Stimulated activated naive CD8-positive, alpha-beta T cell treated with anti-CD3 and anti-CD28 coated beads, Interleukin-15, Interleukin-2, amounts not matched to agents 100 ng/mL and 50 ng/mL, for 24 hours (primary cell): Measurements from ENCODE around the gene TSEN2.
A peak's percentile ranks its signal among the peaks of the same experiment; 100 is the strongest.

Experiments
- H3K27ac Mint-ChIP-seq: one replicate; pipeline ENCODE4 v1.8.0; 2021; ENCODE audit warnings: mild to moderate bottlenecking, mixed read lengths
- H3K27me3 Mint-ChIP-seq: one replicate; pipeline ENCODE4 v1.8.0; 2021; ENCODE audit warnings: mixed read lengths
- H3K36me3 Mint-ChIP-seq: one replicate; pipeline ENCODE4 v1.8.0; 2021; ENCODE audit warnings: low read depth, mixed read lengths
- H3K4me1 Mint-ChIP-seq: one replicate; pipeline ENCODE4 v1.8.0; 2021; ENCODE audit warnings: low read depth, mixed read lengths
- H3K4me3 Mint-ChIP-seq: one replicate; pipeline ENCODE4 v1.8.0; 2021; ENCODE audit warnings: mild to moderate bottlenecking, mixed read lengths
- H3K9me3 Mint-ChIP-seq: one replicate; pipeline ENCODE4 v1.8.0; 2021; ENCODE audit warnings: mixed read lengths

The TSEN2 gene

DNA sequence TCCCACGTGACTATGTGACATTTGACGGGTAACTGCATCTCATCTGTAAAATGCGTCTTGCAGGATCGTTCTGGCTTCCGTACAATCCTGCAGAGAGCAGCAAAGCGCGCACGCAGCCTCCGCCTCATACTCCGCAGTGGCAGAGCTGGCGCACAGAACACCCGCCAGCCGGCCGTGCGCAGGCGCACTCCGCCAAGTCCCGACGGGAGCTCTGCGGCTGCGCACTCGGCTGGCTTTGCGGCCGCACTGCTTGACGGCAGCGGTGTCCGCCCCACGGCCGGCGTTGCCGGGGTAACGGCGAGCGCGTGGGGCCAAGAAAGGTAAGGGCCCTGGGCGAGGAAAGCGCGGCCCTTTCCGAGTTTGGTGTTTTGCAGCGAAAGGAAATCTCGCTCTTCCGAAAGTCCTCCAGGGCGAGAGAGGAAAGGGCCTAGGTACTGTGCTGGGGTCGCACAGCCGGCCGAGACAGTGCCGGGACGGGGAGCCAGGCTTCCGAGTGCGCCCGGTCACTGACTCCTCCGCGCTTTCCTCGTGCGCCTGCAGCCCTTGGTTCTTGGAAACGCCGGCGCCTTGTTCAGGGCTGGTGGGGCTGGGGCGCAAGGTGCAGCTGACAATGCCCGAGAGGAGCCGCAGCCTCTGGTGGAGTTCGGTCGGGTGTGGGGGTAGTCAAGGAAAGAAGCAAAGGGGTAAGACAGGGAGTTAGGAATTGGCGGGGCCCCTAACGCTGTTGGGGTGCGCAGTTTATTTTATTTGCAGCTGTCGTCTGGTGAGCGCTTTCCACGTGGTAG, at the start of gene TSEN2:
Gene TSEN2 (plus strand): TSS at position 283 of the 785 bp plus-strand sequence. CDS start 5,321 bp downstream, outside the sequence.
- peaks cover 25% of the 10 kb centered on the region for H3K36me3 Mint-ChIP-seq
- peak within 1 kb of the TSS; percentile 97 for H3K27ac Mint-ChIP-seq
- peaks cover 41% of the 10 kb centered on the region for H3K4me1 Mint-ChIP-seq
- H3K4me3 Mint-ChIP-seq: peak within 1 kb of the TSS; percentile 96
- peaks cover 5% of the 10 kb centered on the region for H3K27me3 Mint-ChIP-seq
- no peaks in the 10 kb centered on the region for H3K9me3 Mint-ChIP-seq

GRCh38 chr3:12436514-12437220, 47.6 kb upstream of the TSEN2 start:
- no peak overlapping the region for H3K27ac Mint-ChIP-seq
- H3K4me1 Mint-ChIP-seq: no peaks in the 10 kb centered on the region
- no peaks in the 10 kb centered on the region for H3K36me3 Mint-ChIP-seq
- H3K9me3 Mint-ChIP-seq: no peaks in the 10 kb centered on the region
- H3K27me3 Mint-ChIP-seq: peaks cover 9% of the 10 kb centered on the region
- no peak overlapping the region for H3K4me3 Mint-ChIP-seq

- no peak overlapping the region for H3K27ac Mint-ChIP-seq
- no peaks in the 10 kb centered on the region for H3K36me3 Mint-ChIP-seq
- no peaks in the 10 kb centered on the region for H3K4me1 Mint-ChIP-seq
- no peaks in the 10 kb centered on the region for H3K9me3 Mint-ChIP-seq
- H3K4me3 Mint-ChIP-seq: no peak overlapping the region
- peaks cover 9% of the 10 kb centered on the region for H3K27me3 Mint-ChIP-seq
Measured at GRCh38 chr3:12437221-12437605, 47.1 kb upstream of the TSEN2 start.

DNA sequence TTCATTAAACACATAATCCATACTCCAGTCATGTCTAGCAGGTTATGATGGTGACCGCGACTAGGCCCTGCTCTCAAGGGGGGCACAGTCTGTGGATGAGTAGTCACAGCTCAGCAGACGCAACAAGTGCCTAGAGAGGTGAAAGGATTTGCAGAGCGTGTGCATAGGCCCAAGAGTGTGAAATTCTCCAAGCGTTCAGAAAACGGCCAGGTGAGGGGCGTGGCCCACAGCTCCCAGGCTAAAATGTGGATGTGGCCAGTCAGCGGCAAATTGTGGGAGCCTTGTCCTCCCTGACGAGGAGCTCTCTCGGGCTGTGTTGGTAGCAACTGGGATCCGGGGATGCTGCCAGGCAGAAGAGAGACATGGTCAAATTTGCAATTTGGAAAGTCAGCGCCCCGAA, 46.4 kb upstream of the TSEN2 start:
- Mint-ChIP-seq H3K27me3 (peaks cover 9% of the 10 kb centered on the region), H3K9me3 (no peaks in the 10 kb centered on the region), H3K4me3 (no peak overlapping the region), H3K36me3 (no peaks in the 10 kb centered on the region), H3K4me1 (no peaks in the 10 kb centered on the region), H3K27ac (no peak overlapping the region)

DNA sequence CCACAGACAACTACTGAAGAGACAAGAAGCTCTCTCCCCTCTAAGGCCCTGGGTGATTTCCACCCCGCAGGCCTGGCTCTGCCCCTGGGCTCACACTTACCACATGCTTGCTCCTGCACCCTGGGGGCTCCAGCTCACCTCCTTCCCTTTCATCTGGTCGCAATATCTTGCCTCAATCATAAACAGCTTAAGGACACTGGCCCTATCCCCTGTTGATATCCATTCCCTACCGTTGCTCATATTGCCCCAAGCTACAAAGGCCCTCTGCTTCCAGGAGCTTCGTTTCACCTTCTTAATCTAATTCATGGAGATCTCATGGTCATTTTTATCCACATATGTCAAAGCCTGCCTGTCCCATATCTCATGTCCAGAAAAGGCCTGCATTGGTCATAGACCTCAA, 46.0 kb upstream of the TSEN2 start:
- no peaks in the 10 kb centered on the region for H3K36me3 Mint-ChIP-seq
- no peak overlapping the region for H3K27ac Mint-ChIP-seq
- no peak overlapping the region for H3K4me3 Mint-ChIP-seq
- H3K9me3 Mint-ChIP-seq: no peaks in the 10 kb centered on the region
- no peaks in the 10 kb centered on the region for H3K4me1 Mint-ChIP-seq
- peaks cover 12% of the 10 kb centered on the region for H3K27me3 Mint-ChIP-seq

DNA sequence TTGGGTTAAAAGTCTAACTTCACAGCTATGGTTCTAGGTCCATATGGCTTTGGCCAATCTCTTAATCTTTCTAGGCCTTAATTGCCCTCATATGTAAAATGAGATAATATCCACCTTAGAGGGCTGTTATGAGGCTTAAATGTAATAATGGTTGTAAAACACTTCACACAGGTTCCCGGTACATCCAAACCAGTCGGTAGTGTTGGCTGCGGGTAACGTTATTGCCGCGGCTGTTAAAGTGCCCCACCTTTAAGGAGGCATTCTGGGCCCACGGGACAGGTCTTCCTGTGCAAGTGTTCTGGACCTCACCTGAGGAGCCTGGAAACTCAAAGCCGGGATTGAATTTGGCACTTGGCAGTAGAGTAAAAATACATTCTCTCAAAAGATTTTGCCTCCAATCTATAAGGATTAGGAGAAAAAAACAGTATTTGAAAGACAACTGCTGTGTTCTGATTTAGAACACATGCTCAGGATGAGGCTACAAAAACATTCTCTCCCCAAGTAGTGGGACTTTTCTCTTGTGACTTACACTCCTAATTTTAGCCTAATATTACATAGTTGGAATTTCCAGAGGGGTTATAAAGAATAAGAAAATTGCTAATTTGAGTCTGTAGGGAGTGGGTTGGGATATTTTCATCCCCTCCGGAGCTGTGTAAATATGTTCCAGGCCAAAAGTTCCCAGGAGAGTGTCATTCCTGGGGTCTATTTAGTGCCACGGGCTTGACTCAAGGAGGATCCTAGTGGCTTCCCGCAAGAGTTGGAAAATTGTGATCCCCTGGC, 44.9 kb upstream of the TSEN2 start:
- Mint-ChIP-seq H3K27me3 (peaks cover 17% of the 10 kb centered on the region), H3K9me3 (no peaks in the 10 kb centered on the region), H3K27ac (no peak overlapping the region), H3K4me3 (no peak overlapping the region), H3K4me1 (no peaks in the 10 kb centered on the region), H3K36me3 (no peaks in the 10 kb centered on the region)

DNA sequence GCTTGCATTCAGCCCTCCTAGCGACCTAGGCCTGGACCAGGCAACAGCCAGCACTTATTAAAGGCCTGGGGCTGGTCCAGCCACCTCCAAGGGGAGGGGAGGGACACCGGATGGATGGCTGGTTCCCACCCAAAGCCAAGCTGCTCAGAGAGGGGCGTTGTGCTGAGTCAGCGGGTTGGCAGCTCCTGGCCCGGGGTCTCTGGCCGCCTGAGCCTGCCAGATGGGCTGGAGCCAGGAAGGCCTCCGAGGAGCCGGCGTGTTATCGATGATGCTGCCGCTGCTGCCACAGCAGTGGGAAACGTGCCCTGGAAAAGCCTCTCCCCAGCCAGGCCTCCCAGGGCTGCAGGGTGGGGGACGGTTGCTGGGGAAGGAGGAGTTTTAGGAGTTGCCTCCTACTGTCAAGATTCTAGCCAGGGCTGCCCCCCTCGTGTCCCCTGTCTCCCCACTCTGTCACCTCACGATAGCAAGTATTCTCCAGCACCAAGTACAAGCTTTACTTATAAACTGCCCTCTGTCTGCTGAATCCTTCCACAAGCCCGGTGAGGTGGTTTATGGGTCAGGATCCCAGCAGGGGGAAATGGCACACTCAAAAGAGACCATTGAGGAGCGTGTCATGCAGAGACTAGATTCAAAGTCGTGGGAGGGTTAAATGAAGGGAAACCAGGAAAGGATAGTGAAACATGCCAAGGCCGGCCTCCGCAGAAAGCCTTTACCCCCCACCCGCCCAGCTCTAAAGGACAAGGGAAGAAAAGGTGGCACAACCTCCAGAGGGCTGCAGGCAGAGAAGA, 43.2 kb upstream of the TSEN2 start:
- H3K36me3 Mint-ChIP-seq: no peaks in the 10 kb centered on the region
- no peak overlapping the region for H3K4me3 Mint-ChIP-seq
- no peaks in the 10 kb centered on the region for H3K9me3 Mint-ChIP-seq
- no peaks in the 10 kb centered on the region for H3K4me1 Mint-ChIP-seq
- H3K27me3 Mint-ChIP-seq: peaks cover 9% of the 10 kb centered on the region
- no peak overlapping the region for H3K27ac Mint-ChIP-seq

- Mint-ChIP-seq H3K36me3 (no peaks in the 10 kb centered on the region), H3K4me3 (no peak overlapping the region), H3K27ac (no peak overlapping the region), H3K9me3 (no peaks in the 10 kb centered on the region), H3K4me1 (no peaks in the 10 kb centered on the region), H3K27me3 (peaks cover 9% of the 10 kb centered on the region)
Measured at GRCh38 chr3:12442654-12443501, 41.4 kb upstream of the TSEN2 start.

DNA sequence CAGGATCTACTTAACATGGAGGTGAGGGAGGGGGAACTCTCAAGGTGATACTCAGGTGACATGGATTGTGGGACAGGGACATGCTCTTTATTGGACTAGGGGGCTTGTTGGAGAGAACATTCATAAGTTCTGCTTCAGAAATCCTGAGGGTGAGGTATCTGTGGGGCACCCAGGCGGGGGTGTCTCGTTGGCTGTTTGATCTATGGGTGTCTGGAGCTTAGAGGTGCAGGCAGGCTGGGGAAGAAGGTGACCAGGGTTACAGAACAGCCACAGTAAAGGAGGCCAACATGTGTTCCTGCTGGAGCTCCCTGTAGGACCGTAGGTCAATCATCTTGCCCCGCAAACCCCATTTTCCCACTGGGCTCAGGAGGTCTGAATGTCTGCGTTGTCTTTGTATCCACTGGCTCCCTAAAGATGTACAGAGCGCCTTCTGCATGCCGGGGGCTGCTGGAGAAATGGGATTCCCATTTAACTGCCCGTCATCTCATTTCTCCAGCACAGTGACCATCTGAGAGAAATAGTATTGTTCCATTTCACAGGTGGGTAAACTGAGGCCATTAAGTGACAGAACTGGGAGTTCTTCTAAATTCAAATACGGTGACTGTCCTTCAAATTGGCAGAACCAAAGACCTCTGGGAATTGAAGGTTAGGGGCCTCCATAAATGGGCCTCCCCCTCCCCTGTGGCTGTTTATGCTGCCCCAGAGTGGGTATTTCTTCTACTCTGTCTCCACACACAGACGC, 40.3 kb upstream of the TSEN2 start:
- Mint-ChIP-seq H3K36me3 (no peaks in the 10 kb centered on the region), H3K4me3 (no peak overlapping the region), H3K4me1 (no peaks in the 10 kb centered on the region), H3K27ac (no peak overlapping the region), H3K27me3 (peaks cover 9% of the 10 kb centered on the region), H3K9me3 (no peaks in the 10 kb centered on the region)

DNA sequence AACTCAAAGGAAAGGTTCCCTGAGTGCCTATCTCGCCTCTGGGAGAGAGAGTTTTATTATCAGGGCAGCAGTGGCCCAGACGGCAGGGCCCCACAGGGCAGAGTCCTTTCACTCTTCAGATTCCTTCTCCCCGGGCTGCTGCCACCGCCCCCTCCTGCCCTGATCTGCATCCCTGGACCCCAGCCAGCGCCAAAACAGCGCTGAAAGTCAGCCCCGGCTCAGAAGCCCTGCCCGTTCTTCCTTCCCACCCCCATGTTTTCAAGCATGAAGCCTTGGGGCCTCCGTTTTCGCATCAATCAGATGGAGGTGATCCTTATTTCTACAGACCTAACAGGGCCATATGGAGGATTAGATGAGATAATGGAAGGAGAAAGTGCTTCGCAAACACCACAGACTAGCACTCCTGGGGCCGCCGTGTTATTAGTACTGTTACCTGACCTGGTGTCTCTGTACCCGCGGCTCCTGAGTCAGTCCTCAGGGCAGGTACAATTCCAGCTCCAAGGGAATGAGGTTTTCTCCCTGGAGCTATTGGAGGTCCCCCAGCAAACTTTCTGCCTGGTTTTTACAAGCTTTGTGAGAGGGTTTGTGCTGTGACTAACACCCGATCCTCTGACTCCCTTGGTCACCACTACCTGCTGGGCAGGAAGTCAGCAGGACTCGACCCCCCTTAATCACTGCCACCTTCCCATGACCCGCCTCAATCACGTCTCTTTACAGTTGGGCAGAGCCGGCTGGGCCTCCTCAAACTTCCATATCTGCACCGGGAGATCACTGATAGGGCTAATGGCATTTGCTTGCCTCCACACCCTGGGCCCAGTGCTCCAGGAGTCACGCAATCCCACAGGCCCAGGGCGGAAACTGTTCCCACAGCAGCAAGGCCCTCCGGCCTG, 39.5 kb upstream of the TSEN2 start:
- Mint-ChIP-seq H3K36me3 (no peaks in the 10 kb centered on the region), H3K4me1 (no peaks in the 10 kb centered on the region), H3K4me3 (no peak overlapping the region)

GRCh38 chr3:12445523-12446240, 38.6 kb upstream of the TSEN2 start:
- no peak overlapping the region for H3K4me3 Mint-ChIP-seq
- no peaks in the 10 kb centered on the region for H3K36me3 Mint-ChIP-seq
- H3K27me3 Mint-ChIP-seq: peaks cover 9% of the 10 kb centered on the region
- no peaks in the 10 kb centered on the region for H3K9me3 Mint-ChIP-seq
- no peak overlapping the region for H3K27ac Mint-ChIP-seq
- no peaks in the 10 kb centered on the region for H3K4me1 Mint-ChIP-seq

More for the DNA sequence above, 39.5 kb upstream of the TSEN2 start:
- Mint-ChIP-seq H3K27me3 (peaks cover 9% of the 10 kb centered on the region), H3K9me3 (no peaks in the 10 kb centered on the region), H3K27ac (no peak overlapping the region)

DNA sequence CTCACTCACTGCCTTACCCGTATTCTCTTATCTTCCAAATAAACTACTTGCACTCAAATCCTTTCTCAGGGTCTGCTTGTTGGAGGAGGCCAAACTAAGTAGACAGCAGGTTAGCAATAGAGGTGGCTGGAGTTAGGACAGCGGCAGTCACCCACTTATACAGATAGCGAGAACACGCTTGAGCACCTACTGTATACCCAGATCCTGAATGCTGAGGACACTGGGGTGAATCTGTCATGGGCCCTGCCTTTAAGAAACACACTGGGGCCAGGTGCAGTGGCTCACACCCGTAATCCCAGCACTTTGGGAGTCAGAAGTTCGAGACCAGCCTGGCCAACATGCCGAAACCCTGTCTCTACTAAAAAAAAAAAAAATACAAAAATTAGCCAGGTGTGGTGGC, 38.0 kb upstream of the TSEN2 start:
- peaks cover 9% of the 10 kb centered on the region for H3K27me3 Mint-ChIP-seq
- H3K4me3 Mint-ChIP-seq: no peak overlapping the region
- no peak overlapping the region for H3K27ac Mint-ChIP-seq
- no peaks in the 10 kb centered on the region for H3K4me1 Mint-ChIP-seq
- no peaks in the 10 kb centered on the region for H3K36me3 Mint-ChIP-seq
- no peaks in the 10 kb centered on the region for H3K9me3 Mint-ChIP-seq
